Left lobe of liver (tissue), 2 donors: ENCODE data around the gene TLX2. TPM values are rescaled to one million over a fixed set of nuclear protein-coding genes. Genes with fewer than 3 reads are reported as not detected.
A peak's percentile ranks its signal among the peaks of the same experiment; 100 is the strongest.

Experiments used
- ATAC-seq: fragments of 200-7000 bp; cut with Tn5 transposase; one replicate; pipeline ENCODE4 v1.9.1; 2020; ENCODE audit warnings: mild to moderate bottlenecking, moderate library complexity
- DNase-seq: peaks from one replicate; pipeline ENCODE4 v3.0.0-alpha.2; 2020; ENCODE audit warnings: low spot score
- total RNA-seq: library from RNA; stranded (reverse); gene quantifications from one replicate; pipeline ENCODE4 v1.2.1, GENCODE V29; 2021
- donor health status: DM: no; HTN: no; CAD: no; lungs with moderate emphysema.
- donor health status: DM: no; HTN: yes; CAD: no.

Gene TLX2
- total RNA-seq, 1 donor from 2014 or later = 0.08 TPM

DNA sequence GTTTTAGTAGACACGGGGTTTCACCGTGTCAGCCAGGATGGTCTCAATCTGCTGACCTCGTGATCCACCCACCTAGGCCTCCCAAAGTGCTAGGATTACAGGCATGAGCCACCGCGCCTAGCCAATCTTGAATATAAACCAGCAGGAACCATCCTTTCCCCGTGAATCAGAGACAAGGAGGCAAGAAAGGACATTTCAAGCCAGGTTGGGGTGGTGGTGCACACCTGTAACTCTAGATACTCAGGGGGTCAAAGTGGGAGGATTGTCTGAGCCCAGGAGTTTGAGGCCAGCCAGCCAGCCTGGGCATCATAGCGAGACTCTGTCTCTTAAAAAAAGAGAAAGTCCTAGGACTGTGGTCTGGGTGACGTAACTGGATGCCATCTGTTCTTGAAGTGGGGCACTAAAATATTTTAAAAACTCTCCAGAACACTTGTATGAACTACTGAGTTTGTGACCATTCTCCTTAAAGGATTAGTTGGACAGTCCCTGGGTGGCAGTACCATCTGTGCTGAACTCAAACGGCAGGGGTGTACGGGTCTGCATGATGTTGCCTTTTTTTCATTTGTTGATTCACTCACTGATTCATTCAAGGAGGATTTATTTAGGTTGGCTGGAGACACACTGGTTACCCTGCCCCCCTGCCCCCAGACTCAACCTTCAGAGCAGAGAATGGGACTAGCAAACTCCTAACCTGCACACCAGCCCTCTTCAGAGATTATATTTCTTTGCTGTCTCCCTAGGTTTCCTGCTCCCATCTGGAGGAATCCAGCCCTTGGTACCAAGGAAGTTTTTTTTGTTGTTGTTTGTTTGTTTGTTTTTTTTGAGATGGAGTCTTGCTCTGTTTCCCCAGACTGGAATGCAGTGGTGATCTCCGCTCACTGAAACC is 2.9 kb upstream of the TLX2 start:
- ATAC-seq (no peak), DNase-seq (no peak)

DNA sequence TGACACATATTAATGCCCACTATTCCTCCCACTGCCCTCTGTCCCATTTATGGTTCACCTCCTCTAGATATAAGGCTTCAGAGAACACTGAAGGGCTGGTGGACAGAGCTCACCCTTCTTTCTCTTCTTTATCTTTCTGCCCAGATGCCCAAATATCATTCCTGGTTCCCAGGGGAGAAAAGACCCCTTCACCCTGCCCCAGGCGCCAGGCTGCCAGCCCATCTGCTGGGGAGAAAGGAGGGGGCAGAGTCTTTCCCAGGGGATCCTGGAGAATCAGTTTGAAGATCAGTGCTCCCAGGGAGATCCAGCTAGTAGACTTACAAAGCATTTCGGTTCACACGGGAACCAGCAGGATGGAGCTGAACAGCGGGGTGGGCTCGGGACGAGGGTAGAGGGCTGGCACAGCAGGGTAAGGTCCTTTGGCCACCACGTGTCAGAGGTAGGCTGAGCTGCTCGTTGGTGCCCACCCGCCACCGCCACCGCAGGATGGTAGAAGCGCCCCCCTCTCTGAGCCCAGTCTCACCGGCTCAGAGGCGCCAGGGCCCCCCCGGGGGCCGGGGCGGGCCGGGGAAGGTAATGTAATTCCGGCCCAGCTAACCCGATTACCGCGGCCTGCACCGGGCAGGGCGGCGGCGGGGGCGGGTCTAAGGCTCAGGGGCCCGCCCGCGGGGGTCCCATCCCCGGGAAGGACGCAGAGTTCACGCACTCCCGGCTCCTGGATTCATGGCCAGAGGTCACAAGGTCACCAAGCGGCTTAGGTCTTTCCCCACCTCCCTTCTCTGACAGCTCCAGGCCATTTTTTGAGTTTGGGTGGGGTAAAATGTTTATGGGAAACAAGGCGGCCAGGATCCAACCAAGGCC is 1.3 kb upstream of the TLX2 start:
- DNase-seq (no peak), ATAC-seq (no peak)

GRCh38 chr2:74513605-74514367 is 464 bp upstream of the TLX2 start:
- no peak for ATAC-seq
- no peak for DNase-seq

- no peak for DNase-seq
- peak; percentile 62 for ATAC-seq
These were observed 1.2 kb downstream of the TLX2 start for GRCh38 chr2:74515271-74515980.

- no peak for DNase-seq
- ATAC-seq = peak; percentile 72
These were observed 1.9 kb downstream of the TLX2 start for GRCh38 chr2:74515981-74516633.

- DNase-seq (no peak), ATAC-seq (no peak)
These were observed 2.4 kb downstream of the TLX2 start for GRCh38 chr2:74516650-74517049.

- ATAC-seq (no peak), DNase-seq (no peak)
These were observed 8.3 kb downstream of the TLX2 start for GRCh38 chr2:74522516-74522915.

GRCh38 chr2:74524005-74524404 is 9.8 kb downstream of the TLX2 start:
- ATAC-seq = no peak
- DNase-seq = no peak

GRCh38 chr2:74524955-74525716 is 10.9 kb downstream of the TLX2 start:
- ATAC-seq = no peak
- DNase-seq = no peak

- no peak for DNase-seq
- ATAC-seq = no peak
These were observed 11.7 kb downstream of the TLX2 start, which contains the start of gene DQX1 for GRCh38 chr2:74525717-74526648. Gene DQX1, minus strand, starts transcription at chr2:74526231. Its CDS starts 502 bp downstream, at chr2:74525729.

DNA sequence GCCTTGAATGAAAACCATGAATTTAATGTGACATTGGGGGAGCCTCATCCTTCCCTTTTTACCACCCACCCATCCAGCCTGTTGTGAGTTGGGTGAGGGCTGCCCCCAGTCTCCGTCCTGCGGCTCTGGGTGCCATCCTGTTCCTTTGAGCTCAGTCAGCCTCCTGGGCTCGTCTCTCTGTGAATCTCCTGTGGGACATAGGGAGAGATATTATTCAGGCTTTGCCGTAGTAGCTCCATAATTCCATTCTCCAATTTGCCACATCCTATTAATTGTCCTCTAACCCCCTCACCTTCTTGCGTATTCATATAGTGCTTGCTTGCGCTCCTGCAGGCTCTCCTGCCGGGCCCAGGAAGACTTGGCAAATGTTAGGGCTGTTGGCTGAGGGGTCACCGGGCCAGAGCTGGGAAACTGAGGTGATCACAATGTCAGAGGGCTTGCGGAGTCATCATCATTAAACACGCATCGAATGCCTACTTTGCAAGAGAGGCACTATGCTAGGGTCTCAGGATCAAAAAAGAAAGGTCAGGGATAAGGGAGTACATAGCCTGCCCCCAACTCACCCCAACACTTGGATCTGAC is 12.5 kb downstream of the TLX2 start:
- DNase-seq (no peak), ATAC-seq (no peak)

DNA sequence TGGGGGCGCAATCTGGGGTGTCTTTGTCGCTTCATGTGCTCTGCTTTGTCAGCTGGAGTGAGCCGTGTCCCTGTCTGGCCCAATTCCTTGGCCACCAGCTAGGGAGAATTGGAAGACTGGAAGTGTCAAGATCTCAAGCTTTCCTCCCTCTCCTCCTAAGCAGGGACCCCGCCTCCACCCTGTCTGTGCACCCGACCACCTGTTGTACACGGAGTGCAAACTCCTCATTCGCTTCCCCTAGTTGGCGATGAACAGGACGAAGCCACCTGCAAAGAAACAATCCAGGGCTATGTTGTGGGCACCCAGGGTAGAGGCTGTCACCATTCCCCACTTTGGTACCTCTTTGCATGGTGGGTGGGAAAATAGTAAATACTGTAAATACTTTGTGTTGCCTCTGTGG is 13.5 kb downstream of the TLX2 start:
- DNase-seq = no peak
- ATAC-seq = no peak

- ATAC-seq (peak; percentile 18), DNase-seq (no peak)
These were observed 14.5 kb downstream of the TLX2 start for GRCh38 chr2:74528600-74529356.

DNA sequence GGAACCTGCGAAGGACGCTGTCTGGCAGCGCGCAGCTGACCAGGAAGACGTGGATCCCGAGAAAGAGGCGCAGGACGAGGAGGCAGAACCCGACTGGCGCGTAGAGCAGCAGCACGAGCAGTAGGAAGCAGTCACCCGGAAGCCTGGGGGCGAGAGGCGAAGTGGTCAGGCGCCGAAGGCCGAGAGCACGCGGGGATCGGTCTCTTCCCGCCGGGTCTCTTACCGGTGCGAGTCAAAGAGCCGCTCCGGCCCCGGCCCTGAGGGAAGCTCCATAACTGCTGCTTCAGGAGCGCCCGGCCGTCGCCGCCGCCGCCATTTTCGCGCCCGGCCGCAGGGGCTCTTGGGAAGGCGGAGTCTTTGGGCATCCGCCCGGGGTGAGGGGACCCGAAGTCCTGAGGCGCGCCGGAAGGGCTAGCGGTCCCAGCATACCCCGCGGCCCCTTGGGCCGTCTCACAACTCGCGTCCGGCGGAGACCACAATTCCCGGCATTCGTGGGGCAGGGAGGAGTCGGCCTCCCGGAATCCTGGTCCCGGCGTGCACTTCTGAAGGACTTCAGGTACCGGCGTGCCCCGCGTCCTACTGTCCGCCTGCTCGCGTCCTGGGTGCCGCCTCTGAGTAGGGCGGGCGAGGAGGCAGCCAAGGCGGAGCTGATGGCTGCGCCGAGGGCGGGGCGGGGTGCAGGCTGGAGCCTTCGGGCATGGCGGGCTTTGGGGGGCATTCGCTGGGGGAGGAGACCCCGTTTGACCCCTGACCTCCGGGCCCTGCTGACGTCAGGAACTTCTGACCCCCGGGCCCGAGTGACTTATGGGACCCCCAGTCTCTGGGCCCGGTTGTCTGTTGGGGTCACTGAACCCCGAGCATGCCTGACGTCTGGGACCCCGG is 15.3 kb downstream of the TLX2 start, which contains the start of the genes AUP1 and HTRA2:
Gene AUP1 (minus strand): TSS at position 350 of the 882 bp plus-strand sequence. CDS start 77 bp downstream, at position 273.
Gene HTRA2 (plus strand): TSS at position 577 of the 882 bp plus-strand sequence. CDS start 74 bp downstream, at position 651.
- ATAC-seq (peak; percentile 93), DNase-seq (peak; percentile 100)
